ENCODE results near the gene ADGRA3. TPM values are rescaled to one million over a fixed set of nuclear protein-coding genes. Genes with fewer than 3 reads are reported as not detected.
A peak's percentile ranks its signal among the peaks of the same experiment; 100 is the strongest.

ADGRA3 gene
- total and polyA plus RNA-seq, 2 of the 13 experiments (the other 11 are each of a cell fraction or from before 2014, with no cell fraction given), result 32.2 to 40.8 TPM

- TF ChIP-seq ZBTB4 (CRISPR knock-in tag; IDR thresholded peaks at IDR 0.05; ENCODE audit: borderline replicate concordance) (no peak), ZNF263 (CRISPR knock-in tag; IDR thresholded peaks at IDR 0.05) (peak; percentile 81), ZBTB21 (CRISPR knock-in tag; IDR thresholded peaks at IDR 0.05) (no peak), HDAC6 (IDR thresholded peaks at IDR 0.05; ENCODE audit: low read depth, low read length) (no peak), ZFY (CRISPR knock-in tag; IDR thresholded peaks at IDR 0.05) (peak; percentile 84), SIX4 (CRISPR knock-in tag; IDR thresholded peaks at IDR 0.05) (no peak), ZNF563 (CRISPR knock-in tag; IDR thresholded peaks at IDR 0.05) (peak; percentile 82; the same call in 1 of the 2 replicates), ELF1 (CRISPR knock-in tag; IDR thresholded peaks at IDR 0.05) (no peak), ZNF574 (CRISPR knock-in tag; IDR thresholded peaks at IDR 0.05) (peak; percentile 40), ARNT2 (CRISPR knock-in tag; IDR thresholded peaks at IDR 0.05; ENCODE audit: low read depth) (peak; percentile 49; the same call in 1 of the 2 replicates), PRPF4 (IDR thresholded peaks at IDR 0.05; ENCODE audit: low read depth, low read length, poor library complexity, severe bottlenecking) (no peak), ZNF224 (CRISPR knock-in tag; IDR thresholded peaks at IDR 0.05) (no peak), ZSCAN5A (CRISPR knock-in tag; IDR thresholded peaks at IDR 0.05; ENCODE audit: borderline replicate concordance) (no peak), LBX2 (CRISPR knock-in tag; IDR thresholded peaks at IDR 0.05; ENCODE audit: borderline replicate concordance) (0 out of 2 replicates have a peak, but pooled peaks have one; percentile 25), ZNF501 (CRISPR knock-in tag; IDR thresholded peaks at IDR 0.05) (peak; percentile 61; the same call in 1 of the 2 replicates), GABPA (IDR thresholded peaks at IDR 0.05; ENCODE audit: low read depth, low read length) (no peak), GABPA (CRISPR knock-in tag; IDR thresholded peaks at IDR 0.05; ENCODE audit: low read depth) (no peak), ARNT (IDR thresholded peaks at IDR 0.05) (no peak), SP5 (CRISPR knock-in tag; IDR thresholded peaks at IDR 0.05; ENCODE audit: borderline replicate concordance, low read depth) (no peak), HDAC1 (CRISPR knock-in tag; IDR thresholded peaks at IDR 0.05) (peak; percentile 50), CBFB (CRISPR knock-in tag; IDR thresholded peaks at IDR 0.05) (no peak), ZFP82 (CRISPR knock-in tag; IDR thresholded peaks at IDR 0.05; ENCODE audit: borderline replicate concordance) (no peak), YY1 (IDR thresholded peaks at IDR 0.05; ENCODE audit: insufficient read depth, insufficient replicate concordance, low read depth, low read length) (peak; percentile 8), RBFOX2 (IDR thresholded peaks at IDR 0.05; ENCODE audit: low read depth, low read length) (peak; percentile 79)
Observed at GRCh38 chr4:22515888-22516541, at the start of gene ADGRA3 (continued).
